ENCODE measurements around the gene SORL1-AS1.

SORL1-AS1 gene

GRCh38 chr11:121435132-121435531, 17.6 kb downstream of the SORL1-AS1 start:
- H3K4me3 ChIP-seq: peak overlapping the region in 1 of 8 donors; percentile 28
- 31 to 54% (median 42%) methylated on average over 4 of the region's 4 CpGs for WGBS, 5 donors
- H3K36me3 ChIP-seq: no peaks in the 10 kb centered on the region
- peaks cover 0 to 57% (median 19%) of the 10 kb centered on the region in 6 donors for H3K4me1 ChIP-seq
- TF ChIP-seq, protein P1, sequence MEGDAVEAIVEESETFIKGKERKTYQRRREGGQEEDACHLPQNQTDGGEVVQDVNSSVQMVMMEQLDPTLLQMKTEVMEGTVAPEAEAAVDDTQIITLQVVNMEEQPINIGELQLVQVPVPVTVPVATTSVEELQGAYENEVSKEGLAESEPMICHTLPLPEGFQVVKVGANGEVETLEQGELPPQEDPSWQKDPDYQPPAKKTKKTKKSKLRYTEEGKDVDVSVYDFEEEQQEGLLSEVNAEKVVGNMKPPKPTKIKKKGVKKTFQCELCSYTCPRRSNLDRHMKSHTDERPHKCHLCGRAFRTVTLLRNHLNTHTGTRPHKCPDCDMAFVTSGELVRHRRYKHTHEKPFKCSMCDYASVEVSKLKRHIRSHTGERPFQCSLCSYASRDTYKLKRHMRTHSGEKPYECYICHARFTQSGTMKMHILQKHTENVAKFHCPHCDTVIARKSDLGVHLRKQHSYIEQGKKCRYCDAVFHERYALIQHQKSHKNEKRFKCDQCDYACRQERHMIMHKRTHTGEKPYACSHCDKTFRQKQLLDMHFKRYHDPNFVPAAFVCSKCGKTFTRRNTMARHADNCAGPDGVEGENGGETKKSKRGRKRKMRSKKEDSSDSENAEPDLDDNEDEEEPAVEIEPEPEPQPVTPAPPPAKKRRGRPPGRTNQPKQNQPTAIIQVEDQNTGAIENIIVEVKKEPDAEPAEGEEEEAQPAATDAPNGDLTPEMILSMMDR (IDR thresholded peaks at IDR 0.05 in 8 of 11, conservative IDR thresholded peaks at IDR 0.05 in 3 of 11): no peak
- no peak for TF ChIP-seq POLR2A (IDR thresholded peaks at IDR 0.05)
- no peak for TF ChIP-seq POLR2AphosphoS5 (IDR thresholded peaks at IDR 0.05)
- H3K27ac ChIP-seq: peak overlapping the region in 7 of 8 donors; percentile 55 to 90 (median 81)
- H3K9me3 ChIP-seq: no peaks in the 10 kb centered on the region
- DNase-seq: no peak
- intact Hi-C loops (cut with DNase I; ENCODE audit: low total_unique reads): no loop called here
- H3K27me3 ChIP-seq (replicated peaks in 1 of 7): no peaks in the 10 kb centered on the region

DNA sequence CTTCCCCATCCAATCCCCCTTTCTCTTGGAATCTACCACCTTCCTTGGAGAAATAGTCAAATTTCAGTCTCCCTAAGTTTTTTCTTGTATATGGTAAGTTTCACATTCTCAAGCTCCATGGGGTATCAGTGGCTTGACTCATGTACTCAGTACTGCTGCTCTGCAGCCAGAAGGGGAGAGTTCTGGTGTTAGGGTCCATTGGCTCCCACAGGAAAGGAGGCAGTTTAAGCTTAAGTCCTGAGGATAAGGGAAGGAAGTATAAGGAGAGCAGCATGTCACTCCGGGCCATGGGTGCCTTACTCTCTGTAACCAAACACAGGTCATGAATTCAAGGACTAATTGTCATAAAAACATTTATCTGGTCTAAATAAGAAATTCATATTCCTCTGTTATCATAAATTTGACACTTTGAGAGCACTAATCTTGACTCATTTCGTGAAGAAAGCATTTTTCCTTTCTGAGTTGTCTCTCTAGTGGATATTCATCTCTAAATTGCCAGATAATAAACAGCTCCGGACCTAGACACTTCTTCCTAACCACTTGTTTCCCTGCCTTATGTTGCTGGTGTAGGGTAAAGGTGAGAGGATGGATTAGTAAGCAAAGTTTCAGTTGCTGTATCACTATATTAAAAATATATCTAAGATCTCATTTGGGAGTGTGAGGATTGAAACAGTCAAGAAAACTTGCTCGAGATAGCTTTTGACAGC, 20.8 kb downstream of the SORL1-AS1 start:
- WGBS, 5 donors: 64 to 78% (median 73%) methylated on average over 4 of the region's 4 CpGs
- no peaks in the 10 kb centered on the region for H3K36me3 ChIP-seq
- DNase-seq: no peak

DNA sequence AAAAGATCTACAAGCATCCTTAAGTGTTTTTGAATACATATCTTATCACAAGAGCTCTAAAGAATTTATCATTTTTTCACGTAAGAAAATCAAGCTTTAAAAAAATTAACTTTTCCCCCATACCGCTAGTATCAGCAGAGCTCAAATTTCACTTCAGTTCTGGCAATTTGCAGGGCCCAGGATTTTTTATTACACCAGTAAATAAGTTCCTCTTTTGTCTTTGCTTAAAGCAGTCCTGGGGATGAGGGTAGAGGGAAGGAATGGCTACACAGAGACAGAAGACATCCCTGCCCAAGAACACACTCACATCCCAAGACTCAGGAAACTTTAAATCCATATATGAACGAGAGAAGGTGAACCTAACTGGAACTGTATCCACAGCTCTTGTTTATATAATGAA, 23.2 kb downstream of the SORL1-AS1 start:
- DNase-seq: no peak

More for the DNA sequence above, 20.8 kb downstream of the SORL1-AS1 start:
- Histone ChIP-seq H3K27ac (no peak overlapping the region), H3K4me3 (no peak overlapping the region), H3K4me1 (peaks cover 4 to 64% (median 28%) of the 10 kb centered on the region in 6 donors), H3K9me3 (no peaks in the 10 kb centered on the region), H3K27me3 (replicated peaks in 1 of 7) (peaks cover 0 to 6% (median 0%) of the 10 kb centered on the region in 7 donors)
- TF ChIP-seq POLR2A (IDR thresholded peaks at IDR 0.05) (no peak), POLR2AphosphoS5 (IDR thresholded peaks at IDR 0.05) (no peak)
- TF ChIP-seq, protein P1 (IDR thresholded peaks at IDR 0.05 in 8 of 11, conservative IDR thresholded peaks at IDR 0.05 in 3 of 11): no peak
- intact Hi-C loops (cut with DNase I; ENCODE audit: low total_unique reads): no loop called here

GRCh38 chr11:121427400-121427744, 25.4 kb downstream of the SORL1-AS1 start:
- TF ChIP-seq, protein P1 (IDR thresholded peaks at IDR 0.05 in 8 of 11, conservative IDR thresholded peaks at IDR 0.05 in 3 of 11): no peak
- TF ChIP-seq POLR2AphosphoS5 (IDR thresholded peaks at IDR 0.05) (no peak), POLR2A (IDR thresholded peaks at IDR 0.05) (no peak)
- no peaks in the 10 kb centered on the region for H3K9me3 ChIP-seq

More for the DNA sequence above, 23.2 kb downstream of the SORL1-AS1 start:
- Histone ChIP-seq H3K4me1 (peaks cover 0 to 46% (median 22%) of the 10 kb centered on the region in 6 donors), H3K27ac (peak overlapping the region in 3 of 8 donors; percentile 27 to 53 (median 47)), H3K4me3 (no peak overlapping the region), H3K36me3 (no peaks in the 10 kb centered on the region), H3K27me3 (replicated peaks in 1 of 7) (peaks cover 0 to 13% (median 3%) of the 10 kb centered on the region in 7 donors), H3K9me3 (no peaks in the 10 kb centered on the region)
- no peak for TF ChIP-seq POLR2AphosphoS5 (IDR thresholded peaks at IDR 0.05)
- TF ChIP-seq POLR2A (IDR thresholded peaks at IDR 0.05): no peak
- TF ChIP-seq, protein P1 (IDR thresholded peaks at IDR 0.05 in 8 of 11, conservative IDR thresholded peaks at IDR 0.05 in 3 of 11): no peak
- 37 to 52% (median 40%) methylated on average over 3 of the region's 3 CpGs for WGBS, 5 donors
- intact Hi-C loops (cut with DNase I; ENCODE audit: low total_unique reads): no loop called here

More at GRCh38 chr11:121427400-121427744, 25.4 kb downstream of the SORL1-AS1 start:
- Histone ChIP-seq H3K4me3 (peak overlapping the region in 6 of 8 donors; percentile 3 to 61 (median 18)), H3K27ac (peak overlapping the region in 2 of 8 donors; percentile 38 to 42), H3K27me3 (replicated peaks in 1 of 7) (peaks cover 0 to 13% (median 3%) of the 10 kb centered on the region in 7 donors), H3K36me3 (no peaks in the 10 kb centered on the region), H3K4me1 (peaks cover 0 to 55% (median 29%) of the 10 kb centered on the region in 6 donors)
- no peak for DNase-seq
- WGBS, 5 donors: 11 to 14% (median 12%) methylated on average over 8 of the region's 8 CpGs
- intact Hi-C loops (cut with DNase I; ENCODE audit: low total_unique reads): no loop called here
